Neural progenitor cell (in vitro differentiated cells): Measurements from ENCODE around the gene SERPINI2.

Source experiments
- CTCF ChIP-seq: fragments of 200-600 bp; sonication (generic); IDR thresholded peaks from 2 replicates; pipeline ENCODE4 v1.5.1; 2017; ENCODE audit warnings: antibody characterized with exemption, mild to moderate bottlenecking
- EZH2 ChIP-seq: fragments of 200-600 bp; sonication (generic); IDR thresholded peaks from 2 replicates; pipeline ENCODE4 v1.6.1; 2017; ENCODE audit warnings: antibody characterized with exemption, mild to moderate bottlenecking, moderate library complexity
- EZH2phosphoT487 ChIP-seq: fragments of 200-600 bp; sonication (generic); IDR thresholded peaks from 2 replicates; pipeline ENCODE4 v1.6.1; 2017; ENCODE audit warnings: antibody characterized with exemption

GRCh38 chr3:167409611-167410010 lies 64.2 kb downstream of the SERPINI2 start:
- TF ChIP-seq CTCF (no peak), EZH2 (no peak), EZH2phosphoT487 (no peak)
